Astrocyte of the spinal cord (primary cell): ENCODE data around the gene CCDC159.

ENCODE experiments used
- DNase-seq: peaks from one replicate; pipeline ENCODE4 v3.0.0; 2011; ENCODE audit warnings: low read depth, low spot score
- H3K4me3 ChIP-seq: 2 replicates; pipeline ENCODE4 v1.5.1; 2011; ENCODE audit warnings: low read depth, mild to moderate bottlenecking, low read length, moderate library complexity
- CTCF ChIP-seq: IDR thresholded peaks from 2 replicates; pipeline ENCODE4 v1.5.1; 2012; ENCODE audit warnings: low read depth, mild to moderate bottlenecking, low read length, inconsistent platforms
- in situ Hi-C: cut with HindIII; loops from 2 replicates; pipeline ENCODE4 v1.10.0; 2017; ENCODE audit warnings: low sequenced_read_pairs

Gene CCDC159

GRCh38 chr19:11382898-11383705 is 36.8 kb downstream of the CCDC159 start:
- H3K4me3 ChIP-seq: peak overlapping the region; percentile 2
- peak; percentile 65 for TF ChIP-seq CTCF
- in situ Hi-C loops: no loop called here
- no peak for DNase-seq

GRCh38 chr19:11383706-11384048 is 37.4 kb downstream of the CCDC159 start:
- TF ChIP-seq CTCF: no peak
- DNase-seq: no peak
- peak overlapping the region; percentile 3 for H3K4me3 ChIP-seq
- in situ Hi-C loops: no loop called here

- in situ Hi-C loops: no loop called here
- DNase-seq: no peak
- no peak for TF ChIP-seq CTCF
These were observed 38.4 kb downstream of the CCDC159 start for GRCh38 chr19:11384778-11385129.

GRCh38 chr19:11387162-11388034 is 41.1 kb downstream of the CCDC159 start:
- in situ Hi-C loops: no loop called here
- no peak overlapping the region for H3K4me3 ChIP-seq
- TF ChIP-seq CTCF: no peak
- no peak for DNase-seq

More at GRCh38 chr19:11384778-11385129, 38.4 kb downstream of the CCDC159 start:
- no peak overlapping the region for H3K4me3 ChIP-seq

- no peak for TF ChIP-seq CTCF
- in situ Hi-C loops: no loop called here
- DNase-seq: no peak
- no peak overlapping the region for H3K4me3 ChIP-seq
These were observed 44.0 kb downstream of the CCDC159 start for GRCh38 chr19:11390359-11390758.

- in situ Hi-C loops: no loop called here
- DNase-seq: no peak
- no peak overlapping the region for H3K4me3 ChIP-seq
- TF ChIP-seq CTCF: no peak
These were observed 44.8 kb downstream of the CCDC159 start for GRCh38 chr19:11390933-11391680.
